ENCODE results near the gene YPEL1.
"Not testable (repeated sequence)": the region's sequence is repeated elsewhere in the genome, so short reads cannot be mapped to it uniquely, and the experiment has no call there.

Gene YPEL1

GRCh38 chr22:21699643-21700042 lies 36.0 kb downstream of the YPEL1 start:
- no peak for DNase-seq (ENCODE audit: low read depth)

- DNase-seq (ENCODE audit: low read depth): no peak
Observed at GRCh38 chr22:21698430-21699329, 36.9 kb downstream of the YPEL1 start.

GRCh38 chr22:21697880-21698279 lies 37.7 kb downstream of the YPEL1 start:
- no peak for DNase-seq (ENCODE audit: low read depth)

GRCh38 chr22:21697021-21697771 lies 38.4 kb downstream of the YPEL1 start:
- DNase-seq (ENCODE audit: low read depth): no peak

GRCh38 chr22:21696115-21696514 lies 39.5 kb downstream of the YPEL1 start:
- no peak for DNase-seq (ENCODE audit: low read depth)

GRCh38 chr22:21695430-21696085 lies 40.0 kb downstream of the YPEL1 start:
- DNase-seq (ENCODE audit: low read depth): no peak

GRCh38 chr22:21694795-21695429 lies 40.7 kb downstream of the YPEL1 start:
- no peak for DNase-seq (ENCODE audit: low read depth)

GRCh38 chr22:21694394-21694793 lies 41.2 kb downstream of the YPEL1 start:
- no peak for DNase-seq (ENCODE audit: low read depth)

GRCh38 chr22:21693999-21694341 lies 41.6 kb downstream of the YPEL1 start:
- no peak for DNase-seq (ENCODE audit: low read depth)

GRCh38 chr22:21693333-21693998 lies 42.1 kb downstream of the YPEL1 start:
- DNase-seq (ENCODE audit: low read depth): no peak

GRCh38 chr22:21692856-21693255 lies 42.7 kb downstream of the YPEL1 start:
- DNase-seq (ENCODE audit: low read depth): not testable (repeated sequence)

GRCh38 chr22:21691816-21692215 lies 43.8 kb downstream of the YPEL1 start:
- no peak for DNase-seq (ENCODE audit: low read depth)

GRCh38 chr22:21690401-21690801 lies 45.2 kb downstream of the YPEL1 start:
- no peak for DNase-seq (ENCODE audit: low read depth)

- no peak for DNase-seq (ENCODE audit: low read depth)
Observed at GRCh38 chr22:21688706-21689381, 46.8 kb downstream of the YPEL1 start.

- DNase-seq (ENCODE audit: low read depth): no peak
Observed at GRCh38 chr22:21688341-21688705, 47.3 kb downstream of the YPEL1 start.

- DNase-seq (ENCODE audit: low read depth): no peak
Observed at GRCh38 chr22:21687685-21688259, 47.8 kb downstream of the YPEL1 start.

- no peak for DNase-seq (ENCODE audit: low read depth)
Observed at GRCh38 chr22:21686634-21687393, 48.8 kb downstream of the YPEL1 start.

- no peak for DNase-seq (ENCODE audit: low read depth)
Observed at GRCh38 chr22:21686193-21686608, 49.4 kb downstream of the YPEL1 start.

- DNase-seq (ENCODE audit: low read depth): no peak
Observed at GRCh38 chr22:21685164-21685513, 50.5 kb downstream of the YPEL1 start.

GRCh38 chr22:21684492-21685163 lies 51.0 kb downstream of the YPEL1 start:
- no peak for DNase-seq (ENCODE audit: low read depth)
